Measurements from ENCODE around the gene ZW10. TPM values are rescaled to one million over a fixed set of nuclear protein-coding genes. Genes with fewer than 3 reads are reported as not detected.

Gene ZW10
- total and polyA plus RNA-seq, 2 of the 13 experiments (the other 11 are each of a cell fraction or from before 2014, with no cell fraction given) = 5.8 to 31.3 TPM

- no peak for TF ChIP-seq ZBTB3 (CRISPR knock-in tag; IDR thresholded peaks at IDR 0.05; ENCODE audit: borderline replicate concordance, low read depth)
- TF ChIP-seq ARID2 (CRISPR knock-in tag; IDR thresholded peaks at IDR 0.05; ENCODE audit: borderline replicate concordance) = no peak
- TF ChIP-seq STAG1 (CRISPR knock-in tag; IDR thresholded peaks at IDR 0.05) = peak; percentile 58
- TF ChIP-seq, protein P1, sequence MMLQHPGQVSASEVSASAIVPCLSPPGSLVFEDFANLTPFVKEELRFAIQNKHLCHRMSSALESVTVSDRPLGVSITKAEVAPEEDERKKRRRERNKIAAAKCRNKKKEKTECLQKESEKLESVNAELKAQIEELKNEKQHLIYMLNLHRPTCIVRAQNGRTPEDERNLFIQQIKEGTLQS (CRISPR knock-in tag; IDR thresholded peaks at IDR 0.05) = no peak
- TF ChIP-seq PHF8 (CRISPR knock-in tag; IDR thresholded peaks at IDR 0.05) = no peak
- TF ChIP-seq SMC3 (IDR thresholded peaks at IDR 0.05; ENCODE audit: low read length) = peak; percentile 81
- TF ChIP-seq ZNF3 (CRISPR knock-in tag; IDR thresholded peaks at IDR 0.05) = peak; percentile 74; the same call in 1 of the 2 replicates
- no peak for TF ChIP-seq ZNF616 (CRISPR knock-in tag; IDR thresholded peaks at IDR 0.05; ENCODE audit: low read depth)
- TF ChIP-seq ZBED4 (CRISPR knock-in tag; IDR thresholded peaks at IDR 0.05; ENCODE audit: borderline replicate concordance) = no peak
- no peak for TF ChIP-seq CBX5 (CRISPR knock-in tag; IDR thresholded peaks at IDR 0.05; ENCODE audit: borderline replicate concordance)
- TF ChIP-seq ZNF83 (CRISPR knock-in tag; IDR thresholded peaks at IDR 0.05; ENCODE audit: borderline replicate concordance) = no peak
- no peak for TF ChIP-seq TEAD3 (CRISPR knock-in tag; optimal IDR thresholded peaks at IDR 0.05; ENCODE audit: borderline replicate concordance)
- no peak for TF ChIP-seq ZSCAN29 (CRISPR knock-in tag; conservative IDR thresholded peaks at IDR 0.05)
- TF ChIP-seq RAD21 (CRISPR knock-in tag; IDR thresholded peaks at IDR 0.05) = peak; percentile 14; the same call in 1 of the 2 replicates
- no peak for TF ChIP-seq ZNF609 (CRISPR knock-in tag; IDR thresholded peaks at IDR 0.05; ENCODE audit: borderline replicate concordance)
- TF ChIP-seq TGIF2 (CRISPR knock-in tag; IDR thresholded peaks at IDR 0.05) = no peak
- TF ChIP-seq ZNF331 (CRISPR knock-in tag; IDR thresholded peaks at IDR 0.05) = peak; percentile 73; the same call in 1 of the 2 replicates
- TF ChIP-seq HMGXB4 (CRISPR knock-in tag; IDR thresholded peaks at IDR 0.05; ENCODE audit: borderline replicate concordance in 1 of 2, low read depth in 1 of 2) = peak; percentile 27 to 35; a peak in 2 of 4 replicates
These were observed 32.9 kb upstream of the ZW10 start (continued) for GRCh38 chr11:113806406-113806805.

Data from HepG2 (cell line).